Gastroesophageal sphincter (tissue), 3 donors: ENCODE results near the gene AMBP.

Source experiments
- CTCF ChIP-seq, 4 experiments: fragments of 200-600 bp in 2 of 4; fragments of 450-650 bp in 2 of 4; sonication (generic) in 1 of 4; IDR thresholded peaks; one replicate each; pipeline ENCODE4 v1.5.1; 2017 to 2019; ENCODE audit warnings: antibody characterized with exemption in 4 of 4, mild to moderate bottlenecking in 2 of 4, moderate library complexity in 2 of 4
- EP300 ChIP-seq: sonication (generic); formaldehyde crosslinking; IDR thresholded peaks from one replicate; pipeline ENCODE4 v1.6.1; 2017; ENCODE audit warnings: antibody characterized with exemption, mild to moderate bottlenecking
- POLR2A ChIP-seq, 2 donors: fragments of 450-650 bp; IDR thresholded peaks; one replicate each; pipeline ENCODE4 v1.6.1; 2017; ENCODE audit warnings: antibody characterized with exemption in 2 of 2, mild to moderate bottlenecking in 2 of 2, moderate library complexity in 1 of 2
- POLR2AphosphoS5 ChIP-seq: sonication (generic); formaldehyde crosslinking; IDR thresholded peaks from one replicate; pipeline ENCODE4 v1.6.1; 2017; ENCODE audit warnings: antibody characterized with exemption

- no peak for TF ChIP-seq CTCF (IDR thresholded peaks at IDR 0.05)
- no peak for TF ChIP-seq POLR2AphosphoS5
- no peak for TF ChIP-seq POLR2A (IDR thresholded peaks at IDR 0.05)
- no peak for TF ChIP-seq EP300
These were observed 36.3 kb upstream of the AMBP start for GRCh38 chr9:114114364-114114763.
